ENCODE data around the gene SLC16A10. TPM values are rescaled to one million over a fixed set of nuclear protein-coding genes. Genes with fewer than 3 reads are reported as not detected.

The SLC16A10 gene
- total and polyA plus RNA-seq, 2 donors (not counting 3 experiments of a cell fraction or from before 2014, with no cell fraction given) = not detected

- Histone ChIP-seq H3K79me2 (ENCODE audit: control insufficient read depth, insufficient read depth, low read length) (no peaks in the 10 kb centered on the region), H3K27me3 (ENCODE audit: control insufficient read depth in 2 of 2, insufficient read depth in 2 of 2, low read length in 2 of 2) (peaks cover 0 to 3% of the 10 kb centered on the region in 2 experiments), H4K20me1 (replicated peaks; ENCODE audit: control insufficient read depth, extremely low read depth, insufficient read depth, low read length) (no peaks in the 10 kb centered on the region), H3K9me3 (replicated peaks; ENCODE audit: control insufficient read depth, insufficient read depth, low read length) (no peaks in the 10 kb centered on the region), H3K9me1 (replicated peaks; ENCODE audit: control insufficient read depth, extremely low read depth, insufficient read depth, low read length) (no peaks in the 10 kb centered on the region), H2AFZ (ENCODE audit: low read depth, low read length) (no peak overlapping the region), H3K27ac (ENCODE audit: insufficient read depth, low read depth, low read length) (no peak overlapping the region), H3K4me2 (ENCODE audit: insufficient read depth, low read length) (no peak overlapping the region), H3K9ac (replicated peaks; ENCODE audit: extremely low read depth, insufficient read depth, low read length) (no peak overlapping the region), H3K4me1 (ENCODE audit: control insufficient read depth, extremely low read depth, insufficient read depth, low read length) (no peaks in the 10 kb centered on the region), H3K36me3 (ENCODE audit: control insufficient read depth in 2 of 2, extremely low read depth in 1 of 2, insufficient read depth in 2 of 2, low read length in 2 of 2) (no peaks in the 10 kb centered on the region), H3K4me3 (replicated peaks in 1 of 3; ENCODE audit: insufficient read depth in 1 of 3, low read depth in 1 of 3, low read length in 3 of 3) (no peak overlapping the region)
- ChIA-PET CTCF (interaction anchor here (1.0 to 5.8 kb wide), 6 partner anchors 12 to 725 kb away, joined by 3 to 64 read pairs (median 16); no protein-coding TSS in a partner anchor), POLR2A (no interaction called here)
- FAIRE-seq (no peak), DNase-seq (ENCODE audit: low read depth, low spot score) (no peak)
- TF ChIP-seq MYC (IDR thresholded peaks at IDR 0.05; ENCODE audit: low read depth, low read length) = no peak
- intact Hi-C loops (cut with micrococcal nuclease) (no loop called here), dilution Hi-C loops (cut with MboI; ENCODE audit: extremely low pct_ligation_motif_present, low sequenced_read_pairs) (no loop called here)
- BruUV-seq (replicated peaks) = no TSS peak
Measured at GRCh38 chr6:111208933-111209332, 121.6 kb downstream of the SLC16A10 start.

DNA sequence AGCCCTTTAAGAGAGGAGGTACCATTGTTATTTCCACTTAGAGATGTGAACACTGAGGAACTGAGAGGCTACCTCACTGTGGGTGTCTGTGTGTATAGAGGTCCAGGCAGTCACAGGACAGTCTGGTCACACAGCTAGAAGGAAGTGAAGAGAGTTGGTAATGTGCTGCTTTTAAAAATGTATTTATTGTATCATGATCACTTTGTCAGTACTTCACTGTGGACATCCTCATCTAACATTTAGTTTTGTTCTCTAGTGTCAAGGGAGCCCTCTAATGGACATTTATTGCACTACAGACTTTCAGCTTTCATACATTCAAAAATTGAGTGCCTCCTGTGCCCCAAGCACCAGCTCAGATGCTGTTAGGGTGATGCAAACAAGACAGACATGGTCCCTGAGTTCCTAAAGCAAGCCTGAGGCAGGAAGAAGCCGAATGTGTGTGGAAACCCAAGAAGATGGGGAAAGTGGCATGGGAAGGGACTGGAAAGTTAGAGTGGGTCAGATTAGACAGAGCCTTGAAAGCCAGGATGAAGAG is 123.0 kb downstream of the SLC16A10 start:
- no peak overlapping the region for H3K4me2 ChIP-seq (ENCODE audit: insufficient read depth, low read length)
- DNase-seq (ENCODE audit: low read depth, low spot score) = peak; percentile 73
- H3K9me3 ChIP-seq (replicated peaks; ENCODE audit: control insufficient read depth, insufficient read depth, low read length) = no peaks in the 10 kb centered on the region
- TF ChIP-seq CTCF (IDR thresholded peaks at IDR 0.05; ENCODE audit: extremely low read depth in 1 of 2, insufficient read depth in 1 of 2, low read depth in 1 of 2, low read length in 2 of 2) (peak; percentile 47 to 60), POLR2A (IDR thresholded peaks at IDR 0.05; ENCODE audit: low read depth, low read length) (no peak)
- dilution Hi-C loops (cut with MboI; ENCODE audit: extremely low pct_ligation_motif_present, low sequenced_read_pairs) = no loop called here
- H4K20me1 ChIP-seq (replicated peaks; ENCODE audit: control insufficient read depth, extremely low read depth, insufficient read depth, low read length) = no peaks in the 10 kb centered on the region
- H3K27ac ChIP-seq (ENCODE audit: insufficient read depth, low read depth, low read length) = no peak overlapping the region
- H3K27me3 ChIP-seq (ENCODE audit: control insufficient read depth in 2 of 2, insufficient read depth in 2 of 2, low read length in 2 of 2) = peaks cover 0 to 1% of the 10 kb centered on the region in 2 experiments
- ChIA-PET POLR2A (no interaction called here), CTCF (interaction anchor here (0.6 to 5.8 kb wide), 24 partner anchors 8 to 753 kb away, joined by 3 to 64 read pairs (median 4); no protein-coding TSS in a partner anchor)
- no peak overlapping the region for H3K4me3 ChIP-seq (replicated peaks in 1 of 3; ENCODE audit: insufficient read depth in 1 of 3, low read depth in 1 of 3, low read length in 3 of 3)
- no peak overlapping the region for H2AFZ ChIP-seq (ENCODE audit: low read depth, low read length)
- no peaks in the 10 kb centered on the region for H3K79me2 ChIP-seq (ENCODE audit: control insufficient read depth, insufficient read depth, low read length)
- H3K36me3 ChIP-seq (ENCODE audit: control insufficient read depth in 2 of 2, extremely low read depth in 1 of 2, insufficient read depth in 2 of 2, low read length in 2 of 2) = no peaks in the 10 kb centered on the region
- BruUV-seq (replicated peaks) = no TSS peak
- no peaks in the 10 kb centered on the region for H3K9me1 ChIP-seq (replicated peaks; ENCODE audit: control insufficient read depth, extremely low read depth, insufficient read depth, low read length)
- peak; percentile 83 for FAIRE-seq
- H3K9ac ChIP-seq (replicated peaks; ENCODE audit: extremely low read depth, insufficient read depth, low read length) = no peak overlapping the region
- intact Hi-C loops (cut with micrococcal nuclease) = loop anchor here (1.0 to 10.0 kb wide), 5 partner anchors 153 to 755 kb away; no protein-coding TSS in a partner anchor
- no peaks in the 10 kb centered on the region for H3K4me1 ChIP-seq (ENCODE audit: control insufficient read depth, extremely low read depth, insufficient read depth, low read length)

All from endothelial cell of umbilical vein (primary cell).